WI38 (cell line): ENCODE data around the gene TARS2.

Experiments used
- H3K4me3 ChIP-seq: 2 replicates; pipeline ENCODE4 v1.5.1; 2011; ENCODE audit warnings: low read depth, mild to moderate bottlenecking, control low read depth, low read length
- TF ChIP-seq, protein P1 (sequence below): IDR thresholded peaks from 2 replicates; pipeline ENCODE4 v1.5.1; 2012; ENCODE audit warnings: low read depth, mild to moderate bottlenecking, control low read depth, low read length

The TARS2 gene

DNA sequence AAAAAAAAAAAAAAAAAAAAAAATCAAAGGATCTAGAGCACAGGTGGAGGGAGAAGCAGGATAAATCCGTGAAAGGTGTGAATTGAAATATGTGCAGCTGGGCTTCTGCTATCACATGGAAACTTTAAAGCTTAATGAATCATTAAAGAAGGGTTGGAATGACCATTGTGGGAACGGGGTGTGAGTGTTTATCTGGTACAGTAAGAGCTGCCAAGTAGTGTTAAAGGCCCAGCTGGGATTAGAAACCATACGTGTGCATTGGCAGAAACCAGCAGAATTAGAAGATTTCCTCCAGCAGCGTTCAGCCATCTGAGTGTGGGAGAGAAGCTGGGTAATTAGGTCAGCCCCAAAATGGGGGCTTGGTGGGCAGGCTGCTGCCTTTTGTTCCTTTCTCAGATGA lies 41.8 kb downstream of the TARS2 start:
- no peak overlapping the region for H3K4me3 ChIP-seq
- TF ChIP-seq, protein P1, sequence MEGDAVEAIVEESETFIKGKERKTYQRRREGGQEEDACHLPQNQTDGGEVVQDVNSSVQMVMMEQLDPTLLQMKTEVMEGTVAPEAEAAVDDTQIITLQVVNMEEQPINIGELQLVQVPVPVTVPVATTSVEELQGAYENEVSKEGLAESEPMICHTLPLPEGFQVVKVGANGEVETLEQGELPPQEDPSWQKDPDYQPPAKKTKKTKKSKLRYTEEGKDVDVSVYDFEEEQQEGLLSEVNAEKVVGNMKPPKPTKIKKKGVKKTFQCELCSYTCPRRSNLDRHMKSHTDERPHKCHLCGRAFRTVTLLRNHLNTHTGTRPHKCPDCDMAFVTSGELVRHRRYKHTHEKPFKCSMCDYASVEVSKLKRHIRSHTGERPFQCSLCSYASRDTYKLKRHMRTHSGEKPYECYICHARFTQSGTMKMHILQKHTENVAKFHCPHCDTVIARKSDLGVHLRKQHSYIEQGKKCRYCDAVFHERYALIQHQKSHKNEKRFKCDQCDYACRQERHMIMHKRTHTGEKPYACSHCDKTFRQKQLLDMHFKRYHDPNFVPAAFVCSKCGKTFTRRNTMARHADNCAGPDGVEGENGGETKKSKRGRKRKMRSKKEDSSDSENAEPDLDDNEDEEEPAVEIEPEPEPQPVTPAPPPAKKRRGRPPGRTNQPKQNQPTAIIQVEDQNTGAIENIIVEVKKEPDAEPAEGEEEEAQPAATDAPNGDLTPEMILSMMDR: no peak

DNA sequence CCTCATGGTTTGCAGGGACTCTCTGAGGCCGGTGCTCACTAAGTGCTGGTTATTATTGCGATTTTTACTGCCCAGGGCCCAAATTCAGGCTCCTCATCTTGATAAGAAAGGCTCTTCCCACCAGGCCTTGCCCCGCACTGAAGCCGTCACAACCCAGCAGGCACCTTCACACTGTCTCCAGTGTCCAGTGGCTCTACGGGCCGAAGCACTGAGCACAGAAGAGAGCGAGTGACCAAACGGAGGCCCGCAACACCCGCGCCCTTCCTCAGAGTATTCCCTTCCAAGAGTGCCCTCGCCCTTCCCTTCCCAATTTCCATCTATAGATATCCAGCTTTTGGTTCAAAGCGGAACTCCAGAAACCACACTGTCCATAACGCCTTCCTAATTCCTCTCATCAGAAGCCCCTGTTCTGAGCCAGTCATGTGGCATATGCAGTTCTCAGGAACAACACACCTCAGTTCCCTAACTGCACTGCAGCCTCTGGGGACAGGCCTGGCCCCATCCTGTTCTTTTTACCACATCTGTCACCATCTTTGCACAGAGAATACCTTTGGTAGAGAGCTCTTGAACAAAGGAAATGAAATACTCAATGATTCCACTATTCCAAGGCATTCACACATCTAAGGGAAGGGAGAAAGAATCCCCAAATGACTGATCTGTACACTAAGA lies 43.4 kb downstream of the TARS2 start:
- H3K4me3 ChIP-seq: no peak overlapping the region
- TF ChIP-seq, protein P1: no peak

- H3K4me3 ChIP-seq: no peak overlapping the region
- TF ChIP-seq, protein P1: no peak
Measured at GRCh38 chr1:150532860-150533259, 45.6 kb downstream of the TARS2 start.

DNA sequence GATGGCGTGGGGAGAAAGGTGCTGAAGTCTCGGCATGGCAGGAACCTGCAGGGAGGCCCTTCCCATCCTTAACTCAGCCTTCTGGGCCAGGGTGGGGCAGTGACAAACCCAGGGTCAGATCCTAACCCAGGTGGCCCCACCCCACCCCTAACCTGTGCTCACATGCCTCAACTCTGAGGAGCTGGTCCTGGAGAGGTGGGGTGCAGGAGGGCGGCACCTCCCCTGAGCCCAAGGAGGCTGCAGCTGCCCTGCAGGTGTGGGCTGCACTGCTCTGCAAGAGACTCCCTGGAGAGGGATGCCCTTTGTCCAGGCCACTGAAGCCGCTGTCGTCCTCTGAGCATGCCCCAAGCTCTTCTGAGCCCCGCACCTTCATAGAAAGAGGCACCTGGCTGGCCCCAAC lies 46.8 kb downstream of the TARS2 start:
- TF ChIP-seq, protein P1: no peak
- no peak overlapping the region for H3K4me3 ChIP-seq

- TF ChIP-seq, protein P1: no peak
- H3K4me3 ChIP-seq: no peak overlapping the region
Measured at GRCh38 chr1:150535511-150536287, 48.5 kb downstream of the TARS2 start.

DNA sequence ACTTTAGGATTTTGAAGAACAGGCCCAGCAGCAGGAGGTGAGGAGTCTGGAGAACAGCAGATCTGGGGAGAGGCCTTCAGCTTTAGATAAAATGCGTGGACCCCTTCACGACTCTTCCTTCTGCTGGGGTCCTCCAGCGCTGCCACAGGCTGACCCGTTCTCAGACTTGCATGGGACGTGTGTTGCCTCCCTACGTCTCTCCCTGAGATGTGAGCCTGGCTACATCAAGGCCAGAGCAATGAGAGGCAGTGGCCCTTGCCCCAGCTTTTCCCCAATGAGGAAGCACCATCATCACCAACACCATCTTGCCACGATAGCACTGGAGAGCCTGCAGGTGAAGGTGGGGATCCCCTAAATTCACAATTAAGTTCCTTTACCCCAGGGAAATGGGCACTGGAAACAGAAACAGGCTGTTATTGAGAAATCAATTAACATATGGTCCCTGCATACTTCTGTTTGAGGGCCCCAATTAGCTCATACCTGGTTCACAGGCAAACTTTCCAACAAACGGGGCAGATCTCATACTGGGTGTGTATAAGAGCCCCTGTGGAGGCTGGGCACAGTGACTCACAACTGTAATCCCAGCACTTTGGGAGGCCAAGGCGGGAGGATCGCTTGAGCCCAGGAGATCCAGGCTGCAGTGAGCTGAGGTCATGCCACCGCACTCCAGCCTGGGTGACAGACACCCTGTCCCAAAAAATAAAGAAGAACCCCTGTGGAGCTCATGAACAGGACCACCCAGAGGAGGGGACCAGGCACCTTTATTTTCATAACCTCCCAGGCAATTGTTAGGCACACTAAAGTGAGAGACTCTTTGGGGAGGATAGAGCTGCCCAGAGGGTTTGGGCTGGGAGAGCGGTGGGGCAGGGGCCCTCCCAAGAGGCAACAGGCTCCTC lies 49.9 kb downstream of the TARS2 start:
- TF ChIP-seq, protein P1: no peak
- H3K4me3 ChIP-seq: no peak overlapping the region
